Neutrophil (primary cell): Measurements from ENCODE around the gene MT1A.

Source experiments
- H3K27ac ChIP-seq: fragments of 200-600 bp; sonication (generic); 2 replicates; pipeline ENCODE4 v1.5.1; 2016; ENCODE audit warnings: mild to moderate bottlenecking, moderate library complexity
- H3K27me3 ChIP-seq: fragments of 200-600 bp; sonication (generic); 2 replicates; pipeline ENCODE4 v1.6.0; 2016; ENCODE audit warnings: mild to moderate bottlenecking
- H3K36me3 ChIP-seq: fragments of 200-600 bp; sonication (generic); 2 replicates; pipeline ENCODE4 v1.5.1; 2017
- H3K4me1 ChIP-seq, 2 experiments: fragments of 200-600 bp in 1 of 2; sonication (generic) in 1 of 2; 1 replicate in 1 of 2; 2 replicates in 1 of 2; pipeline versions ENCODE4 v1.5.1 to v1.6.1; 2013 to 2016; ENCODE audit warnings: low read depth in 1 of 2, low read length in 1 of 2, mild to moderate bottlenecking in 1 of 2, moderate library complexity in 1 of 2; ENCODE audit not compliant: control insufficient read depth in 1 of 2, insufficient read depth in 1 of 2
- H3K4me3 ChIP-seq, 2 experiments: fragments of 200-600 bp in 1 of 2; sonication (generic) in 1 of 2; 1 replicate in 1 of 2; 2 replicates in 1 of 2; pipeline ENCODE4 v1.5.1; 2013 to 2016; ENCODE audit warnings: low read depth in 1 of 2, low read length in 1 of 2, mild to moderate bottlenecking in 1 of 2, moderate library complexity in 1 of 2
- H3K9me3 ChIP-seq: fragments of 200-600 bp; sonication (generic); 2 replicates; pipeline ENCODE4 v1.5.1; 2016
- CTCF ChIP-seq: fragments of 200-600 bp; sonication (generic); IDR thresholded peaks from 2 replicates; pipeline ENCODE4 v1.5.1; 2016; ENCODE audit warnings: antibody characterized with exemption

The MT1A gene

GRCh38 chr16:56651586-56651985 is 13.1 kb downstream of the MT1A start, which contains the start of gene MT1B:
MT1B (plus strand) TSS chr16:56651886; CDS start chr16:56651954, 68 bp downstream.
- Histone ChIP-seq H3K27ac (no peak within 1 kb of the TSS), H3K27me3 (peaks cover 97% of the 10 kb centered on the region), H3K9me3 (no peaks in the 10 kb centered on the region), H3K4me1 (no peaks in the 10 kb centered on the region), H3K4me3 (no peak within 1 kb of the TSS), H3K36me3 (no peaks in the 10 kb centered on the region)
- no peak for TF ChIP-seq CTCF

GRCh38 chr16:56652600-56652999 is 14.1 kb downstream of the MT1A start:
- no peak overlapping the region for H3K27ac ChIP-seq
- peaks cover 92% of the 10 kb centered on the region for H3K27me3 ChIP-seq
- peaks cover under 1 to 4% of the 10 kb centered on the region in 2 experiments for H3K4me1 ChIP-seq
- no peaks in the 10 kb centered on the region for H3K9me3 ChIP-seq
- TF ChIP-seq CTCF, result no peak
- no peaks in the 10 kb centered on the region for H3K36me3 ChIP-seq
- H3K4me3 ChIP-seq, result no peak overlapping the region

GRCh38 chr16:56653218-56653617 is 14.8 kb downstream of the MT1A start:
- Histone ChIP-seq H3K27me3 (peaks cover 88% of the 10 kb centered on the region), H3K4me1 (peaks cover 7 to 9% of the 10 kb centered on the region in 2 experiments), H3K27ac (no peak overlapping the region), H3K36me3 (no peaks in the 10 kb centered on the region), H3K4me3 (no peak overlapping the region), H3K9me3 (no peaks in the 10 kb centered on the region)
- TF ChIP-seq CTCF, result no peak

- H3K36me3 ChIP-seq, result no peaks in the 10 kb centered on the region
- H3K27me3 ChIP-seq, result peaks cover 81% of the 10 kb centered on the region
Measured at GRCh38 chr16:56657555-56658326, 19.3 kb downstream of the MT1A start, which contains the start of gene MT1F. MT1F (plus strand) TSS chr16:56657959; CDS start chr16:56658059, 100 bp downstream.

GRCh38 chr16:56658327-56658875 is 19.9 kb downstream of the MT1A start:
- Histone ChIP-seq H3K4me3 (peak overlapping the region; percentile 56 to 72), H3K4me1 (peaks cover 9 to 14% of the 10 kb centered on the region in 2 experiments), H3K27me3 (peaks cover 81% of the 10 kb centered on the region), H3K27ac (no peak overlapping the region), H3K9me3 (no peaks in the 10 kb centered on the region), H3K36me3 (no peaks in the 10 kb centered on the region)
- TF ChIP-seq CTCF, result no peak

More at GRCh38 chr16:56657555-56658326, 19.3 kb downstream of the MT1A start, which contains the start of gene MT1F:
- Histone ChIP-seq H3K4me1 (peaks cover 9 to 14% of the 10 kb centered on the region in 2 experiments), H3K27ac (no peak within 1 kb of the TSS), H3K4me3 (peak within 1 kb of the TSS; percentile 56 to 72), H3K9me3 (no peaks in the 10 kb centered on the region)
- no peak for TF ChIP-seq CTCF
